Measurements from ENCODE around the gene MAGEB17.

GRCh38 chrX:16144420-16144819 is 22.9 kb upstream of the MAGEB17 start:
- TF ChIP-seq CTCF (IDR thresholded peaks at IDR 0.05) (no peak), POLR2A (IDR thresholded peaks at IDR 0.05) (no peak)
